Spleen (tissue), 11 donors: ENCODE data around the gene SYK. TPM values are rescaled to one million over a fixed set of nuclear protein-coding genes. Genes with fewer than 3 reads are reported as not detected.
A peak's percentile ranks its signal among the peaks of the same experiment; 100 is the strongest.

Experiments
- DNase-seq: peaks from one replicate; pipeline ENCODE4 v3.0.0-alpha.2; 2020
- H3K27ac ChIP-seq, 8 donors: fragments of 200-600 bp; sonication (generic) in 7 of 8; 1 replicate in 4 of 8; 2 replicates in 4 of 8; pipeline versions ENCODE4 v1.5.0 to v1.8.0; 2016 to 2021; ENCODE audit warnings: inconsistent platforms in 4 of 8, mild to moderate bottlenecking in 4 of 8, moderate library complexity in 1 of 8
- H3K27me3 ChIP-seq, 7 donors: fragments of 200-600 bp; sonication (generic) in 6 of 7; replicated peaks in 1 of 7; 1 replicate in 4 of 7; 2 replicates in 3 of 7; pipeline versions ENCODE4 v1.5.0 to v1.8.0; 2016 to 2021; ENCODE audit warnings: inconsistent platforms in 3 of 7, mild to moderate bottlenecking in 1 of 7
- H3K36me3 ChIP-seq, 6 donors: fragments of 200-600 bp; sonication (generic) in 5 of 6; 1 replicate in 4 of 6; 2 replicates in 2 of 6; pipeline versions ENCODE4 v1.5.0 to v1.8.0; 2016 to 2021; ENCODE audit warnings: inconsistent platforms in 2 of 6
- H3K4me1 ChIP-seq, 6 donors: fragments of 200-600 bp; sonication (generic) in 5 of 6; 1 replicate in 3 of 6; 2 replicates in 3 of 6; pipeline versions ENCODE4 v1.5.0 to v1.8.0; 2016 to 2021; ENCODE audit warnings: inconsistent platforms in 3 of 6
- H3K4me3 ChIP-seq, 8 donors: fragments of 200-600 bp; sonication (generic) in 7 of 8; 1 replicate in 4 of 8; 2 replicates in 4 of 8; pipeline versions ENCODE4 v1.5.0 to v1.8.0; 2016 to 2021; ENCODE audit warnings: inconsistent platforms in 4 of 8, mild to moderate bottlenecking in 4 of 8, moderate library complexity in 2 of 8
- H3K9me3 ChIP-seq, 8 donors: fragments of 200-600 bp; sonication (generic) in 7 of 8; 1 replicate in 4 of 8; 2 replicates in 4 of 8; pipeline versions ENCODE4 v1.5.0 to v1.8.0; 2016 to 2021; ENCODE audit warnings: inconsistent platforms in 4 of 8
- CTCF ChIP-seq, 11 experiments: fragments of 200-600 bp in 7 of 11; fragments of 450-650 bp in 4 of 11; sonication (generic) in 4 of 11; IDR thresholded peaks in 8 of 11; conservative IDR thresholded peaks in 3 of 11; 1 replicate in 7 of 11; 2 replicates in 4 of 11; pipeline versions ENCODE4 v1.4.0 to v1.8.0; 2016 to 2021; ENCODE audit warnings: antibody characterized with exemption in 11 of 11, inconsistent platforms in 4 of 11, mild to moderate bottlenecking in 1 of 11
- POLR2A ChIP-seq, 3 donors: fragments of 450-650 bp; IDR thresholded peaks; one replicate each; pipeline ENCODE4 v1.5.1; 2017; ENCODE audit warnings: antibody characterized with exemption in 3 of 3, mild to moderate bottlenecking in 1 of 3
- POLR2AphosphoS5 ChIP-seq, 3 donors: sonication (generic); formaldehyde crosslinking; IDR thresholded peaks; one replicate each; pipeline ENCODE4 v1.5.1; 2017; ENCODE audit warnings: antibody characterized with exemption in 3 of 3
- WGBS, 5 donors: extraction: QIAGEN DNeasy Blood & Tissue Kit in 3 of 5; methylation state at CpG; one replicate each; pipeline versions ENCODE4 v1.1.5 to v1.1.7; 2013 to 2018; 5-methylcytosine and 5-hydroxymethylcytosine counted together
- intact Hi-C: fragments of 100-400 bp; cut with DNase I; formaldehyde crosslinking; loops from one replicate; pipeline ENCODE4 v1.15.0; 2023; ENCODE audit warnings: low total_unique reads
- polyA plus RNA-seq, 3 donors: library from polyadenylated mRNA; stranded (reverse); fragments of 200-250 nt; gene quantifications; one replicate each; pipeline ENCODE4 v1.2.1, GENCODE V29; 2013
- total RNA-seq, 7 donors: library from RNA; depleted of rRNA in 3 of 7; stranded (reverse); fragments of >200 nt in 3 of 7; fragmentation: NEBNext Ultra II Directional in 4 of 7; extraction: Animal tissue kit (Norgen Biotek cat#: 25700) in 4 of 7; gene quantifications; one replicate each; pipeline versions ENCODE4 v1.1.0 to v1.2.1, GENCODE V29; 2016 to 2021
- donor health status: healthy with polysubstance abuse.
- donor health status: DM: no; HTN: no; CAD: no; lungs with moderate emphysema.
- donor health status: DM: no; HTN: no; CAD: no.
- donor health status: Bipolar disorder and iron deficiency.
- donor health status: healthy.
- donor health status: DM: no; HTN: no; CAD: no.
- donor health status: DM: yes; HTN: yes; CAD: no.

The SYK gene
- total and polyA plus RNA-seq, 10 donors, result 42.6 to 152 (median 111) TPM

- Histone ChIP-seq H3K27ac (no peak overlapping the region), H3K4me3 (no peak overlapping the region), H3K36me3 (no peaks in the 10 kb centered on the region), H3K4me1 (no peaks in the 10 kb centered on the region), H3K9me3 (peaks cover 0 to 12% (median 4%) of the 10 kb centered on the region in 8 donors), H3K27me3 (peaks cover 0 to 17% (median 0%) of the 10 kb centered on the region in 7 donors)
- intact Hi-C loops, result no loop called here
- TF ChIP-seq CTCF (IDR thresholded peaks at IDR 0.05 in 8 of 11, conservative IDR thresholded peaks at IDR 0.05 in 3 of 11), result no peak
- no peak for TF ChIP-seq POLR2AphosphoS5 (IDR thresholded peaks at IDR 0.05)
- TF ChIP-seq POLR2A (IDR thresholded peaks at IDR 0.05), result no peak
- no peak for DNase-seq
- 52 to 83% (median 78%) methylated on average over 1 of the region's 1 CpG for WGBS, 5 donors
Measured at GRCh38 chr9:90940280-90940679, 138.7 kb downstream of the SYK start.

- no peaks in the 10 kb centered on the region for H3K4me1 ChIP-seq
- no peak for DNase-seq
- no peak overlapping the region for H3K4me3 ChIP-seq
- TF ChIP-seq POLR2AphosphoS5 (IDR thresholded peaks at IDR 0.05) (no peak), CTCF (IDR thresholded peaks at IDR 0.05 in 8 of 11, conservative IDR thresholded peaks at IDR 0.05 in 3 of 11) (no peak), POLR2A (IDR thresholded peaks at IDR 0.05) (no peak)
- peak overlapping the region in 2 of 8 donors; percentile 21 to 23 for H3K27ac ChIP-seq
- H3K9me3 ChIP-seq, result peaks cover 0 to 12% (median 4%) of the 10 kb centered on the region in 8 donors
- no peaks in the 10 kb centered on the region for H3K36me3 ChIP-seq
- WGBS, 5 donors, result 79 to 90% (median 87%) methylated on average over 5 of the region's 5 CpGs
- H3K27me3 ChIP-seq, result peaks cover 0 to 27% (median 0%) of the 10 kb centered on the region in 7 donors
- intact Hi-C loops, result no loop called here
Measured at GRCh38 chr9:90941661-90942060, 140.0 kb downstream of the SYK start.

- Histone ChIP-seq H3K9me3 (peaks cover 0 to 12% (median 4%) of the 10 kb centered on the region in 8 donors), H3K36me3 (no peaks in the 10 kb centered on the region), H3K27ac (peak overlapping the region in 2 of 8 donors; percentile 11 to 23), H3K4me1 (no peaks in the 10 kb centered on the region), H3K4me3 (no peak overlapping the region), H3K27me3 (peaks cover 0 to 26% (median 0%) of the 10 kb centered on the region in 7 donors)
- 71 to 83% (median 79%) methylated on average over 7 of the region's 7 CpGs for WGBS, 5 donors
- DNase-seq, result no peak
- TF ChIP-seq CTCF (IDR thresholded peaks at IDR 0.05 in 8 of 11, conservative IDR thresholded peaks at IDR 0.05 in 3 of 11), result no peak
- no peak for TF ChIP-seq POLR2A (IDR thresholded peaks at IDR 0.05)
- TF ChIP-seq POLR2AphosphoS5 (IDR thresholded peaks at IDR 0.05), result peak in 1 of 3 donors; percentile 57
- intact Hi-C loops, result no loop called here
Measured at GRCh38 chr9:90942555-90942954, 140.9 kb downstream of the SYK start.

GRCh38 chr9:90943341-90943740 is 141.7 kb downstream of the SYK start:
- intact Hi-C loops, result no loop called here
- no peaks in the 10 kb centered on the region for H3K4me1 ChIP-seq
- no peak overlapping the region for H3K4me3 ChIP-seq
- 81 to 86% (median 83%) methylated on average over 7 of the region's 7 CpGs for WGBS, 5 donors
- H3K27me3 ChIP-seq, result peaks cover 0 to 26% (median 0%) of the 10 kb centered on the region in 7 donors
- H3K27ac ChIP-seq, result peak overlapping the region in 2 of 8 donors; percentile 11 to 22
- DNase-seq, result no peak
- peaks cover 0 to 12% (median 4%) of the 10 kb centered on the region in 8 donors for H3K9me3 ChIP-seq
- no peaks in the 10 kb centered on the region for H3K36me3 ChIP-seq
- TF ChIP-seq POLR2AphosphoS5 (IDR thresholded peaks at IDR 0.05), result no peak
- TF ChIP-seq CTCF (IDR thresholded peaks at IDR 0.05 in 8 of 11, conservative IDR thresholded peaks at IDR 0.05 in 3 of 11), result no peak
- TF ChIP-seq POLR2A (IDR thresholded peaks at IDR 0.05), result no peak
